CD4-positive, alpha-beta T cell treated with Interleukin-10 for 1 hour (primary cell): ENCODE measurements around the gene MUC12.

Source experiments
- DNase-seq: peaks from one replicate; pipeline ENCODE4 v3.0.0-alpha.2; 2020

Gene MUC12

DNA sequence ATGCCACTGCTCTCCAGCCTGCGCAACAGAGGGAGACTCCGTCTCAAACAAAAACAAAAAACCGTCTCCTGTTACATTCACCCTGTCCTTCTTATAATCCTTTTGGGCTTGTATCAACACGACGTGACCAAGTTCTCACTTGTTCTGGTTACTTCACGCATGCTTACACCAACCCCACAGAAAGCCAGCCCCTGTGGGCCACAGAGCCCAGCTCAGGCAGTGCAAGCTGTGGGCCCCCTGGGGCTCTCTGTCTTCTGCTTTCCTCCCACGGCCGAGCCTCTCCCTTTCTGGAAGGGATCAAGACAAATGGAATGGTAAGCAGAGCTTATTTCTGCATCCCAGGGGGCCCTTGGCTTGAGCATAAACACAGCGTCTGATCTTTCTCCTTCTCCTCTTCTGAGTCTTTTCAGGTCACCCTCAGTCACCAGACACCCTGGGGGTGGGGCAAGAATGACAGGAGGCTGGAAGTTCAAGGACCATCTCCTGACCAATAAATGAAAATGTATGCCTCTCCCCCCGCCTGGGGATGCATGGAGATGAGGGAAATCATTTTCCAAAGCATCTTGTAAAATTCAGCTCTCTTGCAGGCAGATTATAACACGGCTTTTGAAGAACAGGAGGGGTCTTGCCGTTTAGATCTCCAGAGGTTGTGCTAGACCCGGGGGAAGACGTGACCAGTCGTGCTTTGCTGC lies 96.9 kb downstream of the MUC12 start:
- DNase-seq, result no peak

DNA sequence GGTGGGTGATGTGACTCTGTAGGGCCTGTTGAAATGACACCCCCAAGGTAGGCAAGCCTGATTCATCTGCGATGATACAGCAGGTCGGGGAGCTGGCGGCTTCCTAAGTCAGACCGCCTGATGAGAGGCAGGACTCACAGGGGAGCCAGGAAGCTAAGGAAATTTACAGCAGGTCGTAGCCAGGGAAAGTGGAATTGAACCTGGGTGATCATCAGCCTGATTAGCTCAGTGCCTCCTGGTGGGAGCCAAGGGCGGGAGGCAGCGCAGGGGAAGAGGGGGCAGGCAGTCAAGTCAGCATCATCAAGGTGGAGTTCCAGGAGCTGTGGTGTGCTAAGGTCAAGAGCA lies 97.4 kb downstream of the MUC12 start:
- DNase-seq, result no peak

DNA sequence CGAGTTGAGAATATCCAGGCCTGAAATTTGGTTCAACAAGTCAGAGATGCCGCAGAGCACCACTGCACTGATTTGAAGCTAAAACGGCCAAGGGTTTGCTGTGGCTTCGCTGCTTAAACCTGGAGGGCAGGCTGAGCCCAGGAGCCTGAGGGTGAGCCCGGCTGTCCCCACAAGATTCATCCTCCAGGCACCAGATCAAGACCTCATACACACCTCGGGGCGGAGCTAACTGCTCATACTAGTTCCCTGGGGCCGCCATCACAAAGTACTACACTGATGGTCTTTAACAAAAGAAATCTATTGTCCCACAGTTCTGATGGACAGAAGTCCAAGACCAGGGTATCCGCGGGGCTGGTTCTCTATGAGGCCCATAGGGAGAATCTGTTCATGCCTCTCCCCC lies 99.0 kb downstream of the MUC12 start:
- DNase-seq, result no peak
